B cell (primary cell): ENCODE data around the gene HSP90B1. TPM values are rescaled to one million over a fixed set of nuclear protein-coding genes. Genes with fewer than 3 reads are reported as not detected.

Source experiments
- ATAC-seq: fragments of 200-7000 bp; cut with Tn5 transposase; one replicate; pipeline ENCODE4 v1.10.0; 2021; ENCODE audit warnings: low read depth, mild to moderate bottlenecking, moderate number of reproducible peaks, moderate library complexity
- CTCF ChIA-PET: fragments of 350-600 bp; sonication (Branson Sonifier 250); formaldehyde crosslinking; loops from one replicate; lab custom pipeline; 2021; ENCODE audit warnings: antibody characterized with exemption, inconsistent platforms; lab: Charles Lee
- POLR2A ChIA-PET: fragments of 350-600 bp; sonication (Branson Sonifier 250); formaldehyde crosslinking; loops from one replicate; lab custom pipeline; 2021; ENCODE audit warnings: antibody characterized with exemption; lab: Charles Lee
- DNase-seq: peaks from one replicate; pipeline ENCODE4 v3.0.0; 2013
- H2AFZ ChIP-seq: 2 replicates; pipeline ENCODE4 v1.6.1; 2012; ENCODE audit warnings: mild to moderate bottlenecking, low read depth, low read length; ENCODE audit not compliant: insufficient read depth, poor library complexity, severe bottlenecking
- H3K27ac ChIP-seq, 2 donors: 1 replicate in 1 of 2; 2 replicates in 1 of 2; pipeline ENCODE4 v1.5.1; 2012 to 2013; ENCODE audit warnings: low read length in 2 of 2, mild to moderate bottlenecking in 2 of 2, moderate library complexity in 1 of 2
- H3K27me3 ChIP-seq, 4 experiments: fragments of 200-600 bp in 1 of 4; sonication (generic) in 1 of 4; replicated peaks in 1 of 4; 1 replicate in 2 of 4; 2 replicates in 2 of 4; pipeline versions ENCODE4 v1.6.1 to v1.7.0; 2013 to 2016; ENCODE audit warnings: low read length in 3 of 4, mild to moderate bottlenecking in 2 of 4, mixed read lengths in 1 of 4, moderate library complexity in 1 of 4; ENCODE audit not compliant: insufficient read depth in 4 of 4, control insufficient read depth in 3 of 4; ENCODE audit errors: control extremely low read depth in 1 of 4
- H3K36me3 ChIP-seq, 2 experiments: replicated peaks in 1 of 2; 1 replicate in 1 of 2; 2 replicates in 1 of 2; pipeline versions ENCODE4 v1.6.1 to v1.7.1; 2013; ENCODE audit warnings: low read length in 1 of 2; ENCODE audit not compliant: insufficient read depth in 2 of 2, control insufficient read depth in 1 of 2; ENCODE audit errors: control extremely low read depth in 1 of 2, extremely low read depth in 1 of 2
- H3K4me1 ChIP-seq, 2 donors: fragments of 200-600 bp in 1 of 2; sonication (generic) in 1 of 2; 1 replicate in 1 of 2; 2 replicates in 1 of 2; pipeline versions ENCODE4 v1.5.1 to v1.6.1; 2013 to 2017; ENCODE audit warnings: low read length in 2 of 2; ENCODE audit not compliant: control insufficient read depth in 2 of 2, insufficient read depth in 2 of 2
- H3K4me2 ChIP-seq: replicated peaks from 2 replicates; pipeline ENCODE3; 2012; ENCODE audit warnings: mild to moderate bottlenecking, low read depth, low read length; ENCODE audit not compliant: poor library complexity, severe bottlenecking
- H3K4me3 ChIP-seq, 5 experiments: fragments of 200-600 bp in 1 of 5; sonication (generic) in 1 of 5; 1 replicate in 3 of 5; 2 replicates in 2 of 5; pipeline versions ENCODE4 v1.5.1 to v1.7.0; 2011 to 2016; ENCODE audit warnings: low read length in 4 of 5, mild to moderate bottlenecking in 4 of 5, low read depth in 2 of 5, control low read depth in 1 of 5, moderate library complexity in 1 of 5; ENCODE audit not compliant: insufficient read depth in 1 of 5; ENCODE audit errors: control extremely low read depth in 1 of 5, extremely low read depth in 1 of 5
- H3K79me2 ChIP-seq: fragments of 200-600 bp; sonication (generic); one replicate; pipeline ENCODE4 v1.6.0; 2016; ENCODE audit warnings: low read length; ENCODE audit not compliant: control insufficient read depth, insufficient read depth
- H3K9ac ChIP-seq: fragments of 200-600 bp; sonication (generic); 2 replicates; pipeline ENCODE4 v1.6.1; 2017; ENCODE audit warnings: mild to moderate bottlenecking, low read length, moderate library complexity
- H3K9me3 ChIP-seq, 3 donors: one replicate each; pipeline versions ENCODE4 v1.6.1 to v1.7.1; 2013; ENCODE audit warnings: low read length in 2 of 3; ENCODE audit not compliant: control insufficient read depth in 2 of 3, insufficient read depth in 1 of 3; ENCODE audit errors: control extremely low read depth in 1 of 3
- H4K20me1 ChIP-seq: 2 replicates; pipeline ENCODE4 v1.6.0; 2012; ENCODE audit warnings: mild to moderate bottlenecking, low read length; ENCODE audit not compliant: insufficient read depth, control insufficient read depth, poor library complexity, severe bottlenecking
- H3K27ac Mint-ChIP-seq: one replicate; pipeline ENCODE4 v1.8.0; 2021; ENCODE audit warnings: mixed read lengths
- H3K27me3 Mint-ChIP-seq: one replicate; pipeline ENCODE4 v1.8.0; 2021; ENCODE audit warnings: mixed read lengths
- H3K4me1 Mint-ChIP-seq: one replicate; pipeline ENCODE4 v1.8.0; 2021; ENCODE audit warnings: mixed read lengths
- H3K4me3 Mint-ChIP-seq: one replicate; pipeline ENCODE4 v1.8.0; 2021; ENCODE audit warnings: mixed read lengths
- H3K9me3 Mint-ChIP-seq: one replicate; pipeline ENCODE4 v1.8.0; 2022; ENCODE audit warnings: mixed read lengths; ENCODE audit not compliant: insufficient read depth
- EZH2 ChIP-seq: IDR thresholded peaks from 2 replicates; pipeline ENCODE4 v1.6.1; 2012; ENCODE audit warnings: borderline replicate concordance, low read depth, mild to moderate bottlenecking, moderate library complexity, low read length; ENCODE audit not compliant: insufficient read depth, poor library complexity, severe bottlenecking
- WGBS: methylation state at CpG from one replicate; pipeline ENCODE4 v1.1.5; 2013; ENCODE audit warnings: missing lambda C conversion rate; ENCODE audit not compliant: insufficient coverage; 5-methylcytosine and 5-hydroxymethylcytosine counted together
- intact Hi-C: fragments of 100-400 bp; cut with micrococcal nuclease; formaldehyde crosslinking; loops from one replicate; pipeline ENCODE4 v1.10.0; 2022
- polyA plus RNA-seq: library from polyadenylated mRNA; depleted of rRNA; stranded (reverse); fragments of >200 nt; gene quantifications from 2 replicates; pipeline ENCODE4 v1.2.3, GENCODE V29; 2012
- total RNA-seq, 2 donors: library from RNA; stranded (reverse); fragments of 120-200 nt in 1 of 2; gene quantifications; 1 replicate in 1 of 2; 2 replicates in 1 of 2; pipeline versions ENCODE4 v1.2.3 to v1.2.4, GENCODE V29; 2013 to 2022
- TF ChIP-seq, protein P1 (sequence below): fragments of 200-600 bp; IDR thresholded peaks from one replicate; pipeline ENCODE4 v1.8.0; 2022; ENCODE audit warnings: antibody characterized with exemption, mild to moderate bottlenecking

Gene HSP90B1
- total and polyA plus RNA-seq, 2 donors (not counting 1 experiment from before 2014, with no cell fraction given) = 94.5 to 203 TPM

DNA sequence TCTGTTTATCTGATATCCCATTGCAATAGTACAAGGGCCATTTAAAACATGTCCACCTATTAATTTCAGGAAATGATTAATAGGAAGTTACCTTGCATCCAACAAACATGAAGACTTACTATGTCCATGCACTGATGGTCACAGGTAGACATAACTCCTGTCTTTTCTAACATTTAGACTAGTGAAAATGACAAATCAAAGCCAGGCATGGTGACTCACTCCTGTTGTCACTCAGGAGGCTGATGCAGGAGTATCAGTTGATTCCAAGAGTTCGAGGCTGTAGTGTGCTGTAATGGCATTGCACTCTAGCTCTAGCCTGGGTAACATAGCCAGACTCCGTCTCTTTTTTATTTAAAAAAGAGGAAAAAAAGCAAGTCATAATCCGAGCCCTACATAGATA lies 14.8 kb downstream of the HSP90B1 start:
- Mint-ChIP-seq H3K27ac (no peak overlapping the region), H3K4me1 (no peaks in the 10 kb centered on the region), H3K9me3 (no peaks in the 10 kb centered on the region), H3K4me3 (no peak overlapping the region), H3K27me3 (no peaks in the 10 kb centered on the region)
- Histone ChIP-seq H3K36me3 (peaks cover 30 to 91% of the 10 kb centered on the region in 2 experiments), H3K4me1 (no peaks in the 10 kb centered on the region), H3K9me3 (no peaks in the 10 kb centered on the region), H3K27ac (no peak overlapping the region), H3K9ac (no peak overlapping the region), H3K4me2 (no peak overlapping the region), H3K79me2 (peaks cover 5% of the 10 kb centered on the region), H4K20me1 (no peaks in the 10 kb centered on the region), H3K27me3 (no peaks in the 10 kb centered on the region), H3K4me3 (no peak overlapping the region), H2AFZ (no peak overlapping the region)
- intact Hi-C loops = no loop called here
- WGBS = 69% methylated on average over 2 of the region's 3 CpGs
- POLR2A ChIA-PET = no interaction called here
- DNase-seq = no peak
- CTCF ChIA-PET = interaction anchor here (0.8 kb wide), 1 partner anchor 164 kb away, joined by 3 read pairs; no protein-coding TSS in a partner anchor
- ATAC-seq = no peak
- TF ChIP-seq, protein P1, sequence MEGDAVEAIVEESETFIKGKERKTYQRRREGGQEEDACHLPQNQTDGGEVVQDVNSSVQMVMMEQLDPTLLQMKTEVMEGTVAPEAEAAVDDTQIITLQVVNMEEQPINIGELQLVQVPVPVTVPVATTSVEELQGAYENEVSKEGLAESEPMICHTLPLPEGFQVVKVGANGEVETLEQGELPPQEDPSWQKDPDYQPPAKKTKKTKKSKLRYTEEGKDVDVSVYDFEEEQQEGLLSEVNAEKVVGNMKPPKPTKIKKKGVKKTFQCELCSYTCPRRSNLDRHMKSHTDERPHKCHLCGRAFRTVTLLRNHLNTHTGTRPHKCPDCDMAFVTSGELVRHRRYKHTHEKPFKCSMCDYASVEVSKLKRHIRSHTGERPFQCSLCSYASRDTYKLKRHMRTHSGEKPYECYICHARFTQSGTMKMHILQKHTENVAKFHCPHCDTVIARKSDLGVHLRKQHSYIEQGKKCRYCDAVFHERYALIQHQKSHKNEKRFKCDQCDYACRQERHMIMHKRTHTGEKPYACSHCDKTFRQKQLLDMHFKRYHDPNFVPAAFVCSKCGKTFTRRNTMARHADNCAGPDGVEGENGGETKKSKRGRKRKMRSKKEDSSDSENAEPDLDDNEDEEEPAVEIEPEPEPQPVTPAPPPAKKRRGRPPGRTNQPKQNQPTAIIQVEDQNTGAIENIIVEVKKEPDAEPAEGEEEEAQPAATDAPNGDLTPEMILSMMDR = no peak
- TF ChIP-seq EZH2 = no peak

DNA sequence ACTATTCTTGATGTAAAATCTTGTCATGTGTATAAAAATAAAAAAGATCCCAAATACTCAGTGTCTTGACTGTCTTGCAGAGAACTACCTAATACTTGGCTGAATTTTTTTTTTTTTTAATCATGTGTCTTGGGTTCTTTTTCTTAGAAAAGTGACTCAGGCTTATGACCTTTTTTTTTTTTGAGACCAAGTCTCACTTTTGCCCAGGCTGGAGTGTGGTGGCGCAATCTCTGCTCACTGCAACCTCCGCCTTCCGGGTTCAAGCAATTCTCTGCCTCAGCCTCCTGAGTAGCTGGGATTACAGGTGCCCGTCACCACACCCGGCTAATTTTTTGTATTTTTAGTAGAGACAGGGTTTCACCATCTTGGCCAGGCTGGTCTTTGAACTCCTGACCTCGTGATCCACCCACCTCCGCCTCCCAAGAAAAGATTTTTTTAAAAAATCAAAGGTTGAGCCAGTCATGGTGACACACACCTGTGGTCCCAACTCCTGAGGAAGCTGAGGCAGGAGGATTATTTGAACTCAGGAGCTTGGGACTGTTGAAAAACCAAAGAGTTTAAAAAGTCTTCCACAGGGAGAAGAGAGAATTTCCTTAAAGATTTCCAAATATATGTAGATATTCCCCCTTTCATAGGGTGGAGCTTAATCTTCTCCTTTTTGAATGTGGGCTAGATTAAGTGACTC lies 17.8 kb downstream of the HSP90B1 start:
- no peak overlapping the region for H3K9ac ChIP-seq
- no peaks in the 10 kb centered on the region for H3K27me3 Mint-ChIP-seq
- ChIA-PET CTCF (no interaction called here), POLR2A (no interaction called here)
- DNase-seq (no peak), ATAC-seq (no peak)
- no peaks in the 10 kb centered on the region for H3K27me3 ChIP-seq
- H3K27ac ChIP-seq = no peak overlapping the region
- H3K79me2 ChIP-seq = no peaks in the 10 kb centered on the region
- no peak overlapping the region for H3K27ac Mint-ChIP-seq
- H3K9me3 Mint-ChIP-seq = no peaks in the 10 kb centered on the region
- TF ChIP-seq, protein P1 = no peak
- no peak for TF ChIP-seq EZH2
- H3K4me1 ChIP-seq = no peaks in the 10 kb centered on the region
- no peaks in the 10 kb centered on the region for H4K20me1 ChIP-seq
- peaks cover 3% of the 10 kb centered on the region for H3K4me1 Mint-ChIP-seq
- intact Hi-C loops = no loop called here
- H3K4me3 ChIP-seq = no peak overlapping the region
- H2AFZ ChIP-seq = no peak overlapping the region
- H3K9me3 ChIP-seq = no peaks in the 10 kb centered on the region
- no peak overlapping the region for H3K4me2 ChIP-seq
- no peak overlapping the region for H3K4me3 Mint-ChIP-seq
- H3K36me3 ChIP-seq = peaks cover 22 to 89% of the 10 kb centered on the region in 2 experiments
- 100% methylated on average over 1 of the region's 7 CpGs for WGBS
